GM21619 (cell line): ENCODE data around the gene SPAG5.
A peak's percentile ranks its signal among the peaks of the same experiment; 100 is the strongest.

Experiments used
- ATAC-seq: cut with Tn5 transposase; IDR thresholded peaks from one replicate; pipeline ENCODE4 v1.9.1; 2021; ENCODE audit not compliant: unreplicated experiment

Gene SPAG5

DNA sequence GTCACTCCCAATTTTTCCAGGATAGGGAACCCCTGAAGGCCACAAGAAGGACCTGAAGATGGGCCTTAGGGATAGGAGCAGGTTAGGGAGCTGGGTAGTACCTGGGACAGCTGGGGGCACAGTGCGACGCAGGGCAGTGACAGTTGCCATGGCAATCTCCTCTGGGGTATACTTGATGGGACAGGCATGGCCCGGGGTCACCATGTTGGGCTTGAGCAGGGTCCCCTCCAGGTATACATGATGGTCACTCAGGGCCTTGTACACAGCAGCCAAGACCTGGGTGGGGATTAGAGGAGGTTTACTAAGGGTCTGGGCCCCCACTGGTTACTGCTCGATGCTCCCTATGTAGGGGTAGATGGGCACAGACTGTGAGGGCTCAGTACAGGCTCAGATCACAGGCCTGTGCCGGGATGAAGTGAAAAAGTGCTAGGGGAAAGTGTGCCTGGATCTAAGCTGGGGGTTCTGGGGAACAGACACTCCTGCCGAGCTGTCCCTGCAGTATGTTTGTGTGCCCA lies 24.8 kb downstream of the SPAG5 start:
- ATAC-seq: no peak

DNA sequence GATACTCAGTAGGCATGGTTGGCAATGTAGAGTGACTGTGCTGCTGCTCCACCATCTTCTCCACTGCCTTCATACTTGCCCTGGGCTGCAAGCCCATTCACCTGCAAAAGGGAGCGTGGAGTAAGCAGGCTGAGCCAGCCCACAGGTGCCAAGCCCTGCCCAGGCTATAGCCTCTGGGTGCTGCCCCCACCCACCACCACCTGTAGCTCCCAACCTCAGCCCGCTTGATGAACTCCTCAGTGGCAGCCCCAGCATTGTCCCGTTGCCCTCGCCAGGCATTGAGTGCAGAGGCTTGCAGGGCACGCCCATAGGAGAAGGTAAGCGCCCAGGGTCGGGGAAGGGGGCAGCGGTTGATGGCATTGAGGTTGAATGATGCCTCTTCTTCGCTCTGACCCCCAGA lies 25.3 kb downstream of the SPAG5 start:
- ATAC-seq: no peak

DNA sequence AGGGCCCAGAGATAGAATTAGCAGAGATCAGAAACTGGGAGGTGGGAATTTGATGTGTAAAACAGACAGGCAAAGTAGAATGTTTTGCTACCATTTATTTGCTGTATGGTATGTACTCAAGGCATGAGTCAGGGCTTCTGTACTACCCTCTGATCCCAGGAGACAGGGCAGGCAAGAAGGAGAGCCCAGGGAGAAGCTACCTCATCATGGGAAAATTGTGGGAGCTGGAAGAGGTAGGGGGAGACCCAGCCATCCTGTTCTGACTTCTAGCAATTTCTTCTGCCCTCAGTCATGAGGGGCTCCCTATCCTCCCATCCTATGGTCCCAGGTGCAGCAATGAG lies 25.8 kb downstream of the SPAG5 start:
- ATAC-seq: no peak

DNA sequence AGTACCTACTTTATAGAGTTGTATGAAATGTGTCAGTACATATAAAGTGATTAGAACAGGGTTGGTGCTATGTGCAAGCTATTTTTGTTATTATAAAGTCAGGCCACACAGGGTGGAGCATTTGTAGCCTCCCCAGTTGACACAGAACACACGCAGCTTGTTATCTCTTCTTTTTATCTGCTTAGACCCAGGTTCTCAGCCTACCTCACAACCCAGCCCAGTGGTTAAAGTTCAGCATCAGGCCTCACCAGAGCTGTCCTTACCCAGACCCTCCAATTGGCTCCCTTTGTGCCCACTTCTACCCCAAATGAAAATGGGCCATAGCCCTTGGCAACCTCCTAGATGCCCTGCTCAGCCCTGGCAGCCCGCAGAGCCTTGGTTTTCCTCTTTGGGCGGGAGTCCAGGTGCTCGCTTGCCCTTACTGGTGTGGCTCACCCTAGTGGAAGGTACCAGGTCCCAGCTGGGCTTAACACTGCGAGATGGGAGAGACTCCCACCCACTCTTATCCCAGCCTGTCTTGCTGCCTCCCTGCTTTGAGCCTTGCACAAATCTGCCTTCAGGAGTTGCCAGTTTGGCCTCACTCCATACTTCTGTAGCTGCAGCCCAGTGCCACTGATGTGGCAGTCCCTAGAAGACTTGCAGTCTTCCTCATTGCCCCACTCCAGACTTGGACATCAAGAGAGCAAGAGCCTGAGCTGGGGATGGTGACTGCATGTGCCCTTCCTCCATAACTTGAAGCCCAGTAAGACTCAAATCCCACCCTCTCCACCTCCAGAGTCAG lies 26.4 kb downstream of the SPAG5 start:
- ATAC-seq: no peak

DNA sequence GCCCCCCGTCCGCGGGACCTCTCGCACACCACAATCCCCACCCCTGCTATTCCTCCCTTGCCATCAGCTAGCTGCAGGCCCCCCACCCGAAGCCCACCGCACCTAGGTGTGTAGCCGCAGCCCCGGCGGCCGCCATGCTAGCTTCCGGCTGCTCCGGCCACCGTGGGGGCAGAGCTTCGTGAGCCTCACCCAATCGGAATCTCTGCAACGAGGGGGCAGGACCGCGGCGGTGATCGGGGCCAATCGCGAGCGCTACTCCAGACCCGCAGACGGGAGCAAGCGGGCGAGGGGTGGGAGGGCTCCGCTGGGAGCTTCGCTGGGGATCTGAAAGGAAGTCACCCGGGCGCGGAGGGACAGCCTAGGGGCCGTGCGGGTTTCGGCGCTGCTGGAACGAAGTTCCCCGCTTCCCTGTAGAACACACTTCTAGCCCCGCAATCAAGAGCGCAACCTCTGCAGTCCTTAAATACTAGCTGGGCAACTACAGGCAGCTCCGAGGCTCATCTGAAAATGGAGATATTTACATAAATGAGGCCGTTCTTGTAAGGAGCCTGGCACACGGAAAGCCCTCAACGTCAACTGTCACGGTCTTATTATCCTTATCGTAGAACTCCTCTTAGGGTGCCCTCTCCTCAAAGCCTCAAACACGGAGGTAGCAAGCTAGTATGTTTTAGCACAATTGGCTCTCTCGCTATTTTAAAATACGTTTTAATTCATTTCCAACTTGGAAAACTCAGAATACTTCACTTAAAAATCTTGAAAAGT lies 27.3 kb downstream of the SPAG5 start, which contains the start of gene PIGS:
PIGS (minus strand) TSS at position 164 of the 762 bp plus-strand sequence; CDS start at position 136, 28 bp downstream.
- ATAC-seq: peak; percentile 70

DNA sequence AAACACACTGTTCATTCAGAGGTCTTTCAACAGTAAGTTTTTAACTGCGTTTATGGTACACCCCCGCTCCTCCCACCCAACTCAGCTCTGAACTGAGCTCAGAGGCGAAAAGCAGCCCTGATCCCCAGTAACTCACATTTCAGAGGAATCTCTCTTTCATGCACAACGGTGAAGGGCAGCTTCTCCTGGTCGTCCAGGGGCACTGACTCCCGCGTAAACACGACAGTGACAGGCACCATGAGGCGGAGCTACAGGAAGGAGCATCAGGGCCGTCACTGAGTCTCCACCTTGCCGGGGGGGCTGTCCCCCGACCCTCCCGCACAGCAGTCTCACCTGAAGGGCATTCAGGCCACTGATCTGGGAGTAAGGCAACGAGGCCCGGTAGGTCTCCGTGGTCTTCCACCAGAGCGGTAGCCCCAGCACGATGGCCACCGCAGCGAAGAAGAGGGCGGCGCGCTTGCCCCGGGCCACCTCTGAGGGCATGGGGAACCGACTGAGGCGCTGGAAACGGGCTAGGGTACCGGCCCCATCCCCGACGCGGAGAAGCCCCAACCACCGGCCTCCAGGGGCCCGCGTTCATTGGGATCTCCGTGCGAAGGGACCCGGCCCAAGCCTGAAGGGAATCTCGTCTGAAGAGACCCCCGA lies 28.0 kb downstream of the SPAG5 start:
- peak; percentile 20 for ATAC-seq

DNA sequence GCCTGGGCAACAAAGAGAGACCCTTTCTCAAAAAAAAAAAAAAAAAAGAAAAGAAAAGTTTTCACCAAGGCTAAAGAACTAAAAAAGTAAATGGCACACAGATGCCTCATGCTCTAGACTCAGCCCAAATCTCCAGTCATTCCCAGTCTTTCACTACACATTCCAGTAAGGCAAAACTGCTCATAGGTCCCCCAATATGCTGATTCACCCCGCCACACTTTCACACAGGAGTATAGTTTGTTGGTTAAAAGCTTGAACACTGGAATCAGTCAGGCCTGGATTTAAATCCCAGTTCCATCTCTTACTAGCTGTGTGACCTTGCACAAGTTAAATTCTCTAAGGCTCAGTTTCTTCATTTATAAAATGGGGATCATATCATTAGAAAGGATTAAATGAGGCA lies 29.4 kb downstream of the SPAG5 start:
- ATAC-seq: no peak

DNA sequence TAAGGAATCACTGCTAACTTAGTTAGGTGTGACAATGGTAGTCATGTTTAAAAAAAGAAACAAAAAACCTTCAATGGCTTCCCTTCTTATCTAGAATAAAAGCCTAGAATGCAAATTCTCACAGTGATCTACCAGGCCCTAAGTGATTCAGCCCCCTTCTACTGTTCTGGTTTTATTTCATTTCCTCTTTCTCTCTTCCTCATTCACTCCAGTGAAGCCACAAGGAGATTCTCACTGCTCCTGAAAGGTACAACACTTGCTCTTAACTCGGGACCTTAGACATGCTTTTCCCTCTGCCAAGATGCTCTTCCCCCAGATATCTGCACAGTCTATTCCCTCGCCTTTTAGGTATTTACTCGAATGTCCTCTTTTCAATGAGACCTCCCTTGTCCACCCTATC lies 31.2 kb downstream of the SPAG5 start:
- no peak for ATAC-seq

DNA sequence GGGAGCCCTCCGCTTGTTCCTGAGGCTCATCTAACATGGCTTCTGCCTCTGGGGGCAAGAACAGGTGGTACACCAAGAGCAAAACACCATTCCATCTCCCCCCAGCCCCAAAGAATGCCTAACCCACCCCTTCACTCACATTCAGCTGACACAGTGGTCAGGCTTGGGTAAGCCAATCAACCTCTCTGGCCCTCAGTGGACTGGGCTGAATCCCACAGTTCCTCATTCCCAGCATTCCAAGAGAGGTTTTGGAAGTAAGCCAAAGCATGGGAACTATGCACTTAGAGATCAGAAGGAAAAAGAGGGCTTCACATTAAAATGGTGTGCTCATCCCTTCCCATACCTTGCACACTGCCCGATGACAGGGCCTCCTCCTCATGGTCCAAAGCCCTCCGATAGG lies 35.4 kb downstream of the SPAG5 start:
- ATAC-seq: no peak

DNA sequence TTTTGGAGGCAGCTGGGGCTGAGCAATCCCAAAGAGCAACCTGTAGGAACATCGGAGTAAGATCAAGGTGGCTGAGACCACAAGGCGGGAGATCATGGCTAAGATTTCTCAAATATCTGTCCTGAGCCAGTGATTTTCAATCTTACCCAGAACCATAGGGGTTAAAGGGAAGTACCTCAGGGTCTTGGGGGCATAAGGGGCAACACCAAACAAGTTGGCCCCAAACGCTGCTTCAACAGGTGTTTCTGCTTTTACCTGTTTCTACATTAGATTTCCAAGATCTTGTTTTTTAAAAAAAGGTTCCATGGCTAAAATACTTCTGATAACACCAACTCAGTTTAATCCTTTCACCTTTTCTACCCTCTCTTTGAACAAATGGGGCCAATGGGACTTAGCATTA lies 43.8 kb downstream of the SPAG5 start:
- ATAC-seq: no peak

DNA sequence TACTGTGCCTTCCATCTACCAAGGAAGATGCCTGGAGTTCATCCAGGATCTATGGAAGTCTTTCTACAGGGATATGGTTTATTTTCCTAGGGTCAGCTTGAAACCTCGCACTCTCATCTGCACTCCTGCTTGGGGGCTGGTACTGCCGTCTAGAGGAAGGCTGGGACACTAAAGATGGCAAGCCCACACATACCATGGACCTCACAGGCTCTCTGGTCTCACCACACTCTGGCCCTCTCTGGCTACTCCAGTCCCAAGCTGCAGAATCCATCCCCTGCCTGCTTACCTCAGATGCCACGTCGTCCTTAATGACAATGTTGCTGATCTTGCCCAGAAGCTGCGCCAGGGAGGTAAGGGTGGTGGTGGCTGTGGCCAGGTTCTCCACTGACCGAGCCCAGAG lies 44.3 kb downstream of the SPAG5 start:
- no peak for ATAC-seq

DNA sequence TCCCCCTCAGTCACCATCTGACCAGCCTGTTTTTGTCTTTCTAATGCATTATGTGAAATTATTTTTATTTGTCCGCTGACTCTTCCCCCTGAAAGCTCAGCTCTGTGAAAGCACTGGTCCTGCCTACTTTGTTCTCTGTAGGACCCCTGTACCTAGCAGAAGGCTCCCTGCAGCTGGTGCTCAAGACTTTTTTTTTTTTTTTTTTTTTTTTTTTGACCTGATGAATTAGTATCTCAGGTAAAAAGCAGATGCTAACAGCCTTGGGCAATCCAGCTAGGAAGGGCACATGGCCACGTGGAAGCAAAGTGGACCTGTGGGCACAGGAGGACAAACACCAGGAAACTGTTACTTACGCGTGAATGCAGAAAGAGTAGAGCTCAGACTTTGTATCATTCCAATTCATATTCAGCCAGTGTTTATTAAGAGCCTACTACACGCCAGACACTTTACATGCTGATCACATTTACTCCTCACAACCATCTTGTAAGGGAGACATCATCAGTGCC lies 45.8 kb downstream of the SPAG5 start:
- no peak for ATAC-seq

DNA sequence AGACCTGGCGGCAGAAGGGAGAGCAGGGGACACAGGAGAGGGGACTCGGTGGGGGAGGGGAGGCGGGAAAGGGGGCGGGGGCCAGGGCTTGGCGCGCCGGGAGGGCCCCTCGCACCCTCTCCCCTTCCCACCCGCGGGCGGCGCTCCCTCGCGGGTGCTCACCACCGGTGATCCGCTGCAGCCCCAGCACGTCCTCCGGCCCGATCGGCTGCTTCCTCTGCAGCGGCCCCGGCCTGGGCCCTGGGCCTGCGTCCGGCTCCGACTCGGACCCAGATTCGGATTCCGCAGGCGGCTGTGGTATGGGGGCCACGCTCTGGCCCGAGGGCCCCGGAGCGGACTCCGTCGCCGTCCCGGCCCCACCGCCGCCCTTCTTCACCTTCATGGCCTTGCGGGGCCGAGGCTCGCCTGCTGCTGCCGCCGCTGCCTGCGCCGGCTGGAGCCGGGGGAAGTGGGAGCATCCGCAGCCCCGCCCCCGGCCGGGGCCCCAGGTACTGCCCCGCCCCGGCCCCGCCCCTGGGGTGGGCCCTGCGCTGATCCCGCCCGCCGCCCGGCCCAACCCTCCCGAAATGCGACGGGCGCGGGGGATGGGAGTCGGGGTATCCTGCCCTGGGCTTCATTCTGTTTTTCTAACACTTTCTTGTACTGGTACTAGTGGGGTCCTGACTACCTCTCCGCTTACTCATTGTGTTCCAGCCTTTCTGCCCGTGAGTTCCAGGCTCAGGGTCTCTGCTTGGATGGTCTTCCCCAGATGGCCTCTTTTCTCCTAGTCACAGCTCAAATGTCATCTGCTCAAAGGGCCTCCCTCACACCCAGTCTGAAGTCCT lies 46.4 kb downstream of the SPAG5 start, which contains the start of gene UNC119:
UNC119 (minus strand) TSS at position 449 of the 824 bp plus-strand sequence; CDS start at position 382, 67 bp downstream.
- ATAC-seq: peak; percentile 38

DNA sequence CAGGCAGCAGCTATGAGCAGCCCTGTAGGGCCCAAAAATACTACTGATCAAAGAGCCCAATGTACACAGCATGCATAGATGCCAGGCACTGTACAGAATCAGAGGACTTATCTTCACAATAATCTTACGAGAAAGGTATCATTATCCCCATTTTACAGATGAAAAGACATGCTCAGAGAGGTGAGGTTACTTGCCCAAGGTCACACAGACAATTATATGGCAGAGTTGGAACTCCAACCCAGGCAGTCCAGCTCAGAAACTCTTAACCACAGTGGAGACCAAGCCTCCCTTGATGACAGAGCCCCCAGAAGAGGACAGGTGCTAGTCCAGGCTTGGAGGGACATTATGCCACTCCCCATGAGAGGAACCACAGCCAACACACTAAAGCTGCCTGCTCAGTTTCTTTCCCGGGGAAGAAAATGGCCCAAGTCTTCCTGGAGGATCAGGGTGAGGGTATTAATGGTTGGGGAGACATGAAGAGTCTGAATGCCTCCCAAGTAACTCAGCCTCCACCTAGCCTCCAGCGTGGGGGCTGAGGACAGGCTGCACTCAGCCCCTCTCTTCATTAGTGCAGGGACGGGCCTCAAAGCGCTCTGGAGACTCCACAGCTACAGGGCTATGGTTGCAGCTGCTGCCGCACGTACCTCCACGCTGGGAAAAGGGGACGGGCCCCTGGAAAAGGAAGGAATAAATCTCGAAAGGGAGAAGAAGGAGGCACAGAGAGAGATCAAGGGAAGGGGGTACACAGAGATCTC lies 47.2 kb downstream of the SPAG5 start:
- no peak for ATAC-seq

DNA sequence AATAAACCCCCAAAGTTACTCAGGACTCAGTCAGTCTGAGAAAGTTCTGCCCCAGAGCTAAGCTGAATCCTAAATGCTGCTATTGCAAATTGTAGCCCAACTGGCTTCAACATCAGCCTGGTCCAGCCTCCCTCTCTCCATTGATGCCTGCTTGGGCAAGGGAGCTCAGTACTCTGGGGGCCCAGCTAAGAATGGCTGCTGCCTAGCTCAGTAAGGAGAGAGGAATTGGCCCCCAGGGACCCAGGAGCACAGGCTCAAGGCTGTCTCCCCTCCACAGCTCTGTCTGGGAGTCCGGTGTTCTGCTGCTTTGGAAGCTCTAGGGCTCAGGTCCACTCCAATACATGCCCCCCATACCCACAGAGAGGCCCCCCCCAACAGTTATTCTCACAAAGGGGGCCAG lies 48.0 kb downstream of the SPAG5 start:
- ATAC-seq: no peak

DNA sequence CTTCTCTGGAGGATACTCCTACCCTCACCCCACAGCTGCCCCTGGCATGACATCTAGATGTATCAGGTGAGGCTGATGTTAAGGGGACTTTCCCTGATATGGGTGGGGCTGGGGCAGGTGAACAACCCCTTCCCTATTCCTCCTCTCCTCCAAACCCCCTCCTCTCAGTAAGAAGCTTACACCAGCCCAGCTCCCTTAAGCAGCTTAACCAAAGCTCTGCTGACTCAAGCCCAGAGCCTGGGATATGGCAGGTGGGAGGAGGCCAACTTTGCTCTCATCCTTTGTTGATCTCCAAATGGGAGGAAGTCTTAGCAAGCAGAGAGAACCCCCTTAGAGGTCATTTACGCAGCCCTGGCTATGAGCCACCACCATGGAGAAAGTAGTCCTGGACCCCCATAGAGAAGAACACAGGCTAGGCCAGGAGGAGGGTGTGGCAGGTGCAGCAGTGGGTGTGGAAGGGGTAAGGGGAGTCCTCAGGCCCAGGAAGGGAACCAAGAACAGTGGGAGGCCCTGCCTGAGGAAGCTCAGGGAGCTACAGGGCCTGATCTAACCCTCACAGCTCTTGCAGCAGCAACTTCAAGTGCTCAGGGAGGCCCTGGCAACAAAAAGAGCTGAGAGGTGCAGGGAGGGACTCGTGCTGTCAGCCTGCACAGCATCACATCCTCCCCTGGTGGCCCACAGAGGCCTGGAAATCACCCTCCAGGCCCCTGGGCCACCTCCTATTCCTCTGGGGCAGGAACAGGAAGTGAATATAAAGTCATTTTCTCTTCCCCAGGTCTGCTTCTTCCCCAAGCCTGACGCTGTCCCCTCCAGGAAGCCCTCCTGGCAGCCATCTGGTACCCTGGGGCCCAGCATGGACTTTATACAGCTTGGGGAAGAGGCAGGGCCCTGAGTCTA lies 49.3 kb downstream of the SPAG5 start:
- peak; percentile 48 for ATAC-seq

DNA sequence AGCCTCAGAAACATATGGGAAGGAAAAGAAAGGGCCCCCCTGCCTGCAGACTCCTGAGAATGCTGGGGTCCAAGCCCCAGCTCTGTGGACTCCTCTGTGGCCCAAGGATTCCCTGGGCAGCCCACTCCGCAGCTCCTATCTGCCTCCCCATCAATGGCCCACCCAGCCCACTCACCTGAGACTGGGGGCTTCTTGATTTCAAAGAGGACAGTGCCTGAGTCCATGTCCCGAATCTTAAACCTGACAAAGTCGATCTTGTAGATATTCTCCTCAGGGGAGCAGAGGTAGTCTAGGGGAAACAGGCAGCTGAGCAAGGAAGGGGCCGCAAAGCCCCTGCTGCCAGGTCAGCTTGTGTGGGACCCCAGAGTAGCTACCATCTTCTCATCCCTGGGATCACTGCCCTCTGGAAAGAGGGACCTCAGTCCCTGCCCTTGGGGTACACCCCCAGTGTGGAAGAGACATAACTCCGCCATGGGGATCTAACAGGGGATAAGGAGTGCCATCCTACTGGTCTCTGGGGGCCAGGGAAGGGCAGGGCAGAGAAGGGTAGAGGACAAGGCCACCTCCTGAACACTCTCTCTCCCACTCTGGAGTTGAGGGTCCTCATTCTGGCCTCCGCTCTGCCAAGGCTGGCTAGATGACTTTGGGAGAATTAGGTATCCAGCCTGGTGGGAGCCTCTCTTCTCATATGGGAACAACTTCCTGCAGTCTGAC lies 50.3 kb downstream of the SPAG5 start:
- no peak for ATAC-seq
